IMR-90 (cell line): ENCODE results near the gene BCAT1. TPM values are rescaled to one million over a fixed set of nuclear protein-coding genes. Genes with fewer than 3 reads are reported as not detected.

Experiments used
- ATAC-seq: fragments of 200-7000 bp; cut with Tn5 transposase; 2 replicates; pipeline ENCODE4 v1.9.1; 2020; ENCODE audit warnings: low read depth, mild to moderate bottlenecking, moderate library complexity
- BruUV-seq: library from RNA; stranded (reverse); fragments of 400-500 nt; replicated peaks from 2 replicates; lab custom pipeline; 2021; lab: Mats Ljungman, UMichigan
- CTCF ChIA-PET: fragments of 300-600 bp; formaldehyde crosslinking; extraction: SDS; loops from one replicate; lab custom pipeline; 2021; ENCODE audit warnings: antibody characterized with exemption; lab: Yijun Ruan, JAX
- POLR2A ChIA-PET: fragments of 300-600 bp; sonication (Branson Sonifier 250); formaldehyde crosslinking; loops from one replicate; lab custom pipeline; 2022; ENCODE audit warnings: antibody characterized with exemption; ENCODE audit not compliant: unreplicated experiment; lab: Charles Lee
- DNase-seq: peaks from one replicate; pipeline ENCODE4 v3.0.0; 2013
- H2AFZ ChIP-seq: replicated peaks from 2 replicates; pipeline ENCODE3; 2013; ENCODE audit warnings: low read length, mild to moderate bottlenecking; ENCODE audit not compliant: poor library complexity
- H2AK5ac ChIP-seq: 2 replicates; pipeline ENCODE4 v1.6.1; 2013; ENCODE audit warnings: low read depth, low read length, inconsistent platforms
- H2AK9ac ChIP-seq: replicated peaks from 2 replicates; pipeline ENCODE3; 2013; ENCODE audit warnings: mild to moderate bottlenecking, low read depth, low read length, moderate library complexity; ENCODE audit not compliant: poor library complexity
- H2BK120ac ChIP-seq: 2 replicates; pipeline ENCODE4 v1.6.1; 2013; ENCODE audit warnings: low read depth, low read length, inconsistent platforms
- H2BK15ac ChIP-seq: 3 replicates; pipeline ENCODE4 v1.6.1; 2013; ENCODE audit warnings: low read depth, low read length, inconsistent platforms
- H2BK20ac ChIP-seq: 2 replicates; pipeline ENCODE4 v1.6.1; 2013; ENCODE audit warnings: low read depth, mild to moderate bottlenecking, inconsistent platforms, low read length, moderate library complexity
- H2BK5ac ChIP-seq: 2 replicates; pipeline ENCODE4 v1.6.1; 2013; ENCODE audit warnings: mild to moderate bottlenecking, low read depth, low read length, inconsistent platforms; ENCODE audit not compliant: poor library complexity, severe bottlenecking
- H3K14ac ChIP-seq: replicated peaks from 2 replicates; pipeline ENCODE4 v1.6.1; 2013; ENCODE audit warnings: low read depth, low read length, inconsistent platforms
- H3K18ac ChIP-seq: 2 replicates; pipeline ENCODE4 v1.6.1; 2013; ENCODE audit warnings: low read depth, low read length, control low read depth
- H3K23ac ChIP-seq: 2 replicates; pipeline ENCODE4 v1.6.1; 2013; ENCODE audit warnings: low read depth, low read length, inconsistent platforms
- H3K27ac ChIP-seq: 2 replicates; pipeline ENCODE4 v1.5.1; 2013; ENCODE audit warnings: mild to moderate bottlenecking, control low read depth, low read length; ENCODE audit not compliant: insufficient read depth
- H3K27me3 ChIP-seq: 2 replicates; pipeline ENCODE4 v1.6.1; 2013; ENCODE audit warnings: low read length; ENCODE audit not compliant: control insufficient read depth, insufficient read depth
- H3K36me3 ChIP-seq: 2 replicates; pipeline ENCODE4 v1.6.1; 2013; ENCODE audit warnings: low read length, mixed read lengths; ENCODE audit not compliant: control insufficient read depth, insufficient read depth
- H3K4ac ChIP-seq: 2 replicates; pipeline ENCODE4 v1.6.1; 2013; ENCODE audit warnings: low read depth, low read length, inconsistent platforms
- H3K4me1 ChIP-seq: 2 replicates; pipeline ENCODE4 v1.6.1; 2013; ENCODE audit warnings: low read length, mixed read lengths; ENCODE audit not compliant: control insufficient read depth, insufficient read depth
- H3K4me2 ChIP-seq: 2 replicates; pipeline ENCODE4 v1.6.1; 2013; ENCODE audit warnings: low read depth, mild to moderate bottlenecking, control low read depth, low read length, moderate library complexity
- H3K4me3 ChIP-seq: 2 replicates; pipeline ENCODE4 v1.5.1; 2013; ENCODE audit warnings: low read depth, mild to moderate bottlenecking, control low read depth, low read length, moderate library complexity; ENCODE audit not compliant: insufficient read depth
- H3K56ac ChIP-seq: 2 replicates; pipeline ENCODE4 v1.6.1; 2013; ENCODE audit warnings: low read length, inconsistent platforms; ENCODE audit not compliant: insufficient read depth; ENCODE audit errors: extremely low read depth
- H3K79me1 ChIP-seq, 2 experiments: 2 replicates each; pipeline ENCODE4 v1.6.1; 2013; ENCODE audit warnings: low read length in 2 of 2, inconsistent platforms in 1 of 2, low read depth in 1 of 2
- H3K9ac ChIP-seq: 2 replicates; pipeline ENCODE4 v1.6.1; 2013; ENCODE audit warnings: low read depth, low read length, control low read depth
- H3K9me1 ChIP-seq: 2 replicates; pipeline ENCODE4 v1.6.1; 2013; ENCODE audit warnings: low read length, inconsistent platforms; ENCODE audit not compliant: insufficient read depth
- H3K9me3 ChIP-seq: 2 replicates; pipeline ENCODE4 v1.6.1; 2013; ENCODE audit warnings: low read length; ENCODE audit not compliant: control insufficient read depth, insufficient read depth
- H4K20me1 ChIP-seq: 2 replicates; pipeline ENCODE4 v1.6.1; 2013; ENCODE audit warnings: low read length, inconsistent platforms; ENCODE audit not compliant: insufficient read depth
- H4K5ac ChIP-seq: 2 replicates; pipeline ENCODE4 v1.6.1; 2013; ENCODE audit warnings: mild to moderate bottlenecking, low read depth, low read length, control low read depth
- H4K8ac ChIP-seq, 2 experiments: 2 replicates each; pipeline ENCODE4 v1.6.1; 2013; ENCODE audit warnings: low read depth in 2 of 2, low read length in 2 of 2, control low read depth in 1 of 2, inconsistent platforms in 1 of 2
- H4K91ac ChIP-seq: 2 replicates; pipeline ENCODE4 v1.6.1; 2013; ENCODE audit warnings: low read depth, low read length, inconsistent platforms; ENCODE audit not compliant: insufficient read depth
- BHLHE40 ChIP-seq: fragments of 150-350 bp; IDR thresholded peaks from 2 replicates; pipeline ENCODE4 v1.6.1; 2016; ENCODE audit warnings: mild to moderate bottlenecking, low read depth, low read length
- CEBPB ChIP-seq: IDR thresholded peaks from 2 replicates; pipeline ENCODE4 v1.6.1; 2012; ENCODE audit warnings: low read depth, low read length, improper control_type of control experiment
- CTCF ChIP-seq: conservative IDR thresholded peaks from 2 replicates; pipeline ENCODE4 v1.5.1; 2012; ENCODE audit warnings: mild to moderate bottlenecking, low read depth, low read length, improper control_type of control experiment
- ELK1 ChIP-seq: fragments of 150-350 bp; IDR thresholded peaks from 2 replicates; pipeline ENCODE4 v1.6.1; 2016; ENCODE audit warnings: low read depth, mild to moderate bottlenecking, low read length, moderate library complexity, borderline replicate concordance
- FOS ChIP-seq: fragments of 150-350 bp; IDR thresholded peaks from 2 replicates; pipeline ENCODE4 v1.6.1; 2016; ENCODE audit warnings: low read depth, low read length
- MAFK ChIP-seq: IDR thresholded peaks from 2 replicates; pipeline ENCODE4 v1.6.1; 2012; ENCODE audit warnings: low read depth, low read length, improper control_type of control experiment
- MXI1 ChIP-seq: IDR thresholded peaks from 2 replicates; pipeline ENCODE4 v1.6.1; 2012; ENCODE audit warnings: low read depth, mild to moderate bottlenecking, low read length, moderate library complexity, borderline replicate concordance
- NFE2L2 ChIP-seq: fragments of 150-350 bp; IDR thresholded peaks from 2 replicates; pipeline ENCODE4 v1.6.1; 2016; ENCODE audit warnings: low read depth, mild to moderate bottlenecking, low read length
- RCOR1 ChIP-seq: IDR thresholded peaks from 2 replicates; pipeline ENCODE4 v1.6.1; 2012; ENCODE audit warnings: mild to moderate bottlenecking, low read length, improper control_type of control experiment; ENCODE audit not compliant: insufficient replicate concordance
- RFX5 ChIP-seq: IDR thresholded peaks from 2 replicates; pipeline ENCODE4 v1.8.0; 2012; ENCODE audit warnings: low read depth, mild to moderate bottlenecking, low read length, moderate library complexity
- WGBS, 2 experiments: methylation state at CpG; one replicate each; pipeline versions ENCODE4 v1.1.5 to v1.1.7; 2013; ENCODE audit warnings: missing lambda C conversion rate in 2 of 2; ENCODE audit not compliant: insufficient read length in 1 of 2; ENCODE audit errors: extremely low coverage in 2 of 2; 5-methylcytosine and 5-hydroxymethylcytosine counted together
- dilution Hi-C: fragments of 300-500 bp; cut with HindIII; formaldehyde crosslinking; loops from one replicate; pipeline ENCODE4 v1.14.3; 2018; ENCODE audit warnings: low sequenced_read_pairs; ENCODE audit not compliant: unreplicated experiment
- in situ Hi-C: fragments of 300-500 bp; cut with MboI; formaldehyde crosslinking; loops from 3 replicates; pipeline ENCODE4 v1.14.3; 2019; ENCODE audit warnings: low sequenced_read_pairs, inconsistent platforms, mixed read lengths
- intact Hi-C: fragments of 100-400 bp; cut with micrococcal nuclease; formaldehyde crosslinking; loops from 2 replicates; pipeline ENCODE4 v1.10.0; 2022
- polyA plus RNA-seq, 3 experiments: library from polyadenylated mRNA; depleted of rRNA; stranded (reverse); fragments of >200 nt; gene quantifications; 2 replicates each; pipeline ENCODE4 v1.2.3, GENCODE V29; 2012; ENCODE audit warnings: low replicate concordance in 1 of 3
- total RNA-seq: library from RNA; depleted of rRNA; stranded (reverse); fragments of >200 nt; gene quantifications from 2 replicates; pipeline ENCODE4 v1.2.3, GENCODE V29; 2012

Gene BCAT1
- total and polyA plus RNA-seq, 2 of the 4 experiments (the other 2 are of a cell fraction): 30.4 to 683 TPM

DNA sequence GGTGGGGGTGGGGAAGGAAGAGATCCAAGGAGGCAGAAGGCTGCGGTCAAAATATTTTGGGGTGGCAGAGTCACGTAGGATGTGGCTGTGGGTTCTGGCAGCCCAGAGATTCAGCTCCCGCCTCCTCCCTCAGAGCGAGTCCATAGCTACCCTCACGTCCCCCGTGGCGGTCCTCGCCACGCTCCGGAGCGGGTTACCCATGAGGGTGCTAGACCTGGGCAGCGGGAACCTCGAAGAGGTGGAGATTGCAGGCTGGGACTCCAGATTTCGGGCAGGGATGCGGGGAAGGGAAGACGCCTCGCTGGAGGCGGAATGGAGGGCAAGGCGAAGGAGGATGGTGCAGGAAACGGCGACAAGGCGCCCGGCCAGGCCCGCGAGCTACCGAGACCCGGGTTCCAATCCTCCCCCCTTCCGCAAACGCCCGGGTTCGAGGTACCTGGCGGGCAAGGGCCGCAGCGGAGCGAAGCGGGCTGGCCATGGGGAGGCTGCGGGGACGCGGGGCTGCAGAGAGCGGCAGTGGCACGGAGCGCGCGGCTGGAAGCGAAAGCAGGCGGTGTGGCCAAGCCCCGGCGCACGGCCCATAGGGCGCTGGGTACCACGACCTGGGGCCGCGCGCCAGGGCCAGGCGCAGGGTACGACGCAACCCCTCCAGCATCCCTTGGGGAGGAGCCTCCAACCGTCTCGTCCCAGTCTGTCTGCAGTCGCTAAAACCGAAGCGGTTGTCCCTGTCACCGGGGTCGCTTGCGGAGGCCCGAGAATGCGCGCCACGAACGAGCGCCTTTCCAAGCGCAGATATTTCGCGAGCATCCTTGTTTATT lies 46.2 kb downstream of the BCAT1 start (continued):
- TF ChIP-seq BHLHE40 (no peak), RFX5 (no peak)

DNA sequence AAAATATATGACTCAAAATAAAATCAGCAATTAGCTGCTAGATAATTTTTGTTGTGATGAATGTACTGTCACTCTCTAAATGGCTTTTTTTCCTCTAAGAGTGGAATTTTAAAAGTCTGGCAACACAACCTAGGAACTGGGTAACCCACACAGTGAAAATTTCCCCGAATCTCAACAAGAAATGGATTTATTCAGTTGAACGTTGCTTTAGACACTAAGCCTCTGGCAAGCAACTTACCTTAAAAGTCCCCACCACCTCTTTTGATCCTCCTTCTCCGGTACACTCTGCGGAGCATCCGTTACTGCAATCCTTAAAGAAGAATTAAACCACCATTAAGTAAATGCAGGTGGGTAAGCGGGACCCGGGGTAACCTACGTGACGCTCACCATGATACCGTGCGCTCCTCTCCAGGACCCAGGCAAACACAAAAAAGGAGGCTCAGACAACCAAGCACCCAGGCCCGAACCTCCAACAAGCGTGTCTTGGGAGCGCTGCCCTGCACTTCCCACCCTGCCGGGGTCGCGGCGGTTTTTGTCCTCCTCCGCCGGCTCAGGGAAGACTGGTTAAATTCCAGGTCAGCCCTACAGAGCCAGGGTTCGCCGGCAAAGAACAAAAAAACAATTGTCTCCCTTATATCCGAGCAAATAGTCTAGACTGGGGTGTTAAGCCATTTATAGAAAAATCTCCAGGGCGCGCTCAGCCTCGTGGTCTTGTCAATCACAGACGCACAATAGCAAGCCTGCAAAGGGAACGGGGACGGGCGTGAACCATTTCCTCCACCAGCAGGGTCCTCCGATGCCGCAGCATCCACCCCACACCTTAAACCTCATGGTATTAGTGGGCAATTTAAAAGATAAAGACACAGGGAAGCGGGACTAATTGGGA lies 47.1 kb downstream of the BCAT1 start:
- ATAC-seq: no peak
- Histone ChIP-seq H3K56ac (no peak overlapping the region), H2BK120ac (peak overlapping the region; percentile 54; the same call in 1 of the 2 replicates), H3K4me2 (peak overlapping the region; percentile 48), H2AFZ (peak overlapping the region; percentile 24), H3K9ac (no peak overlapping the region), H3K9me3 (no peaks in the 10 kb centered on the region), H3K4me3 (no peak overlapping the region), H4K91ac (peak overlapping the region; percentile 39; the same call in 1 of the 2 replicates), H2BK15ac (no peak overlapping the region), H3K14ac (peak overlapping the region; percentile 44; the same call in 1 of the 2 replicates), H3K4me1 (peaks cover 31% of the 10 kb centered on the region), H2AK5ac (peak overlapping the region; percentile 83), H3K9me1 (peaks cover 24% of the 10 kb centered on the region), H4K8ac (peak overlapping the region; percentile 56 to 76; a peak in 2 of 4 replicates), H3K4ac (peak overlapping the region; percentile 64), H3K23ac (peak overlapping the region; percentile 29; the same call in 1 of the 2 replicates), H4K20me1 (peaks cover 38% of the 10 kb centered on the region), H3K27me3 (no peaks in the 10 kb centered on the region), H3K36me3 (no peaks in the 10 kb centered on the region), H2BK5ac (peak overlapping the region; percentile 28), H2AK9ac (no peak overlapping the region), H3K79me1 (peaks cover 32 to 85% of the 10 kb centered on the region in 2 experiments), H4K5ac (peak overlapping the region; percentile 89; the same call in 1 of the 2 replicates), H2BK20ac (peak overlapping the region; percentile 14; the same call in 1 of the 2 replicates), H3K18ac (peak overlapping the region; percentile 54), H3K27ac (no peak overlapping the region)
- dilution Hi-C loops (no loop called here), intact Hi-C loops (no loop called here), in situ Hi-C loops (no loop called here)
- DNase-seq: no peak
- ChIA-PET POLR2A (no interaction called here), CTCF (no interaction called here)
- no TSS peak for BruUV-seq
- 80% methylated on average over 1 of the region's 33 CpGs; no CpG with 5 or more reads in 1 of the 2 experiments for WGBS, 2 experiments
- TF ChIP-seq CTCF (no peak), NFE2L2 (no peak), MAFK (no peak), RFX5 (no peak), CEBPB (no peak), ELK1 (no peak), BHLHE40 (no peak), FOS (no peak), RCOR1 (no peak), MXI1 (no peak)
